Fibroblast of skin of left quadriceps (primary cell): ENCODE results near the gene MED31.
"Not testable (repeated sequence)": the region's sequence is repeated elsewhere in the genome, so short reads cannot be mapped to it uniquely, and the experiment has no call there.

Source experiments
- DNase-seq, 2 experiments: peaks; one replicate each; pipeline ENCODE4 v3.0.0-alpha.2; 2013; ENCODE audit warnings: low read depth in 2 of 2

Gene MED31

DNA sequence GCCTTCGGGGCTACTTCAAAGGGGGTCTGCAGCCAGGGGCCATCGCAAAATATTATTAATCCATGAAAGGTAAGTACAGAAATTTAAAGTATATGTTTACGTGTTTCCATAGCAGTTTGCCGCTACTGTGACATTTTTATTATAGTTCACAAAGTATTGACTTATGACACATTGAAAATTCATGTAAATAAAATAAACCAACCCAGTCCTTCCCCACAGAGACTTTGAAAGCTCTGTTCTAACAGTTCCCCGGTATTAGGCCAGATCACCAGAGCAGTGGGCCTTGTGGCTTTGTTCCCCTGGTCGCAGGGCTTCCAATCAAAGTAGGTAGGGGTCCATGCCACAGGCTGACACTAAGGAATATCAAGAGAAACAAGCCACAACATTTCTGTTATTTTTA is 24.8 kb downstream of the MED31 start:
- DNase-seq: no peak

- DNase-seq: no peak
These were observed 27.5 kb downstream of the MED31 start for GRCh38 chr17:6623941-6624340.

GRCh38 chr17:6611231-6611630 is 40.2 kb downstream of the MED31 start:
- no peak for DNase-seq

- no peak for DNase-seq
These were observed 41.4 kb downstream of the MED31 start for GRCh38 chr17:6610011-6610410.

GRCh38 chr17:6608321-6608720 is 43.1 kb downstream of the MED31 start:
- no peak for DNase-seq

GRCh38 chr17:6605142-6605541 is 46.3 kb downstream of the MED31 start:
- no peak for DNase-seq

DNA sequence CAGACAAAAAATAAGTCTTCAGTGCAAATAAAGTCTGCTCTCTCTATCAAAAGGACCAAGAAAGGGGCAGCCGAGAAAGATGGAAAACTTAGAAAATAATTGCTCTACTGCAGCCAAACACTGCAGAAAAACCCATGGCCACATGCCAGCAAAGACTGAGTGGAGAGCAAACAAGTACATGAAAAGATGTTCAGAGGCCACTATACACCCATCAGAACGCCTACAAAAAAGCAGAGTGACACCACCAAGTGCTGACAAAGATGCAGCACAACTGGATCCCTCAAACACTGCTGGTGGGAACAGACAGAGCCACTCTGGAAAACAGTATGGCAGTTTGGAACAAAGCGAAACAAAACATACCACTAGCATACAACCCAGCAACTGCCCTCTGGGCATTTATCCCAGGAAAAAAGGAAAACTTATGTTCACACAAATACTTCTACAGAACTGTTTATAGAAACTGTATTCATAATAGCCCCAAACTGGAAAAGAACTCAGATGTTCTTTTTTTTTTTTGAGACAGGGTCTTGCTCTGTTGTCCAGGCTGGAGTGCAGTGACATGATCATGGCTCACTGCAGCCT is 47.6 kb downstream of the MED31 start:
- DNase-seq: no peak

GRCh38 chr17:6602141-6602540 is 49.3 kb downstream of the MED31 start:
- no peak for DNase-seq

DNA sequence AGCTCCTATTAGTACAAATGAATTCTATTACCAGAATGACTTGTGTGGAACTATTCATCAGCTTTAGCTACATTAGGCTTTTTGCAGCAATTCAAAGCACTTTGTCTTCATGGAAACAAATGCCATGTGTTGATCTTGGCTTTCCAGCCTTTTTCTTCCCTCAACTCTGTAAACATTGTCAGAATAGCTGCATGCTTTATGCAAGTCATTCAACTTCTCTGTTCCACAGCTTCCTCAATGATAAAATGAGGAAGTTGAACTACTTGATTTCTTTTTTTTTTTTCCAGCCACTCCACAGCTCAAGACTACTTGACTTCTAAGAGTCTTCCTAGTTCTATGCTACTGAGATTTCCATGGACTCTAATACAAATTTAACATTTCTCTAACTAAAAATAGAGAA is 52.0 kb downstream of the MED31 start:
- DNase-seq: no peak

GRCh38 chr17:6597727-6598126 is 53.7 kb downstream of the MED31 start:
- DNase-seq: no peak

DNA sequence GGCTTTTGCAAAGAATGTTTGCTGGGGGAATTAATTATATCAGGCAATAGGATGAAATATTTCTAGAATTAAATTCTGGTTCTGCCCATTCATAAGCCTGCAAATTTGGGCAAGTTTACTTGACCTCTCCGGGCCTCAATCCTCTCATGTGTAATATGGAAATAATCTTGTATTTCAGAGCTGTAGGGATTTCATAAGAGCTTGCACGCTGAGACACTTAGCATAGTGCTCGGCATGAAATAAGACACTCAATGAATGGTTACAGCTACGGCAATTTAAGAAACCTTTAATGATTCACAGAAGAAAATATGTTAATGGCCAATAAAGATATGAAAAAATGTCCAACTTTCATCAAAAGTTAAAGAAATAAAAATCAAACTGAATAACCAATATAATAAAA is 54.5 kb downstream of the MED31 start:
- DNase-seq: no peak

GRCh38 chr17:6596511-6596910 is 54.9 kb downstream of the MED31 start:
- DNase-seq: no peak

- DNase-seq: no peak
These were observed 55.3 kb downstream of the MED31 start for GRCh38 chr17:6596081-6596480.

- DNase-seq: not testable (repeated sequence)
These were observed 58.0 kb downstream of the MED31 start for GRCh38 chr17:6593371-6593770.
